ENCODE measurements around the gene NACA2. TPM values are rescaled to one million over a fixed set of nuclear protein-coding genes. Genes with fewer than 3 reads are reported as not detected.

The NACA2 gene
- not detected in 2 replicates for total RNA-seq

DNA sequence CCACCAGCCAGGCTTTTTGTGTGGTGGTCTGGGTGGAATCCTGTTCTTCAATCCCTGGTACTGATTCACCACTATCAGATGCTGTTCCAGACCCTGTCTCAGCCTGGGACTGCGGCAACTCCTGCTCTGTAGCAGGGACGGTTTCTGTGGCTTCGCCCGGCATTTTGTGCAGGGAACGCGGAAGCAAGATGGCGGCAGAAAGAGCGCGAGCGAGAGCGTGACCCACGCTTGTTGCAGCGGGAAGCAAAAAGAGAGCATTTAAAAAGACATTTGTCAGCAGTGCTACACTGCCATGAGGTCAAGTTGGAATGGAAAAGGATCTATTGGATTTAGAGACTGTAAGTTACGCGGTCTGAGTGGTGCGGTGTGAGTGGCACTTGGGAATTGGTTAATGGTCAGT, at the start of gene NACA2:
NACA2 (minus strand) TSS at position 202 of the 400 bp plus-strand sequence; CDS start at position 163, 39 bp downstream.

Other genes starting within 250 kb of the NACA2 start
- gene TBX2, start 191.4 kb downstream of the NACA2 start, total RNA-seq: 11.2 and 14.7 TPM in 2 replicates
- gene TBX4, start 138.8 kb downstream of the NACA2 start, total RNA-seq: not detected in 2 replicates